Activated CD8-positive, alpha-beta memory T cell treated with anti-CD3 and anti-CD28 coated beads, Interleukin-2, amount 50 U/mL, for 4 hours (primary cell): ENCODE measurements around the gene ADAM33.

Experiments
- DNase-seq: peaks from one replicate; pipeline ENCODE4 v3.0.0-alpha.2; 2020

Gene ADAM33

DNA sequence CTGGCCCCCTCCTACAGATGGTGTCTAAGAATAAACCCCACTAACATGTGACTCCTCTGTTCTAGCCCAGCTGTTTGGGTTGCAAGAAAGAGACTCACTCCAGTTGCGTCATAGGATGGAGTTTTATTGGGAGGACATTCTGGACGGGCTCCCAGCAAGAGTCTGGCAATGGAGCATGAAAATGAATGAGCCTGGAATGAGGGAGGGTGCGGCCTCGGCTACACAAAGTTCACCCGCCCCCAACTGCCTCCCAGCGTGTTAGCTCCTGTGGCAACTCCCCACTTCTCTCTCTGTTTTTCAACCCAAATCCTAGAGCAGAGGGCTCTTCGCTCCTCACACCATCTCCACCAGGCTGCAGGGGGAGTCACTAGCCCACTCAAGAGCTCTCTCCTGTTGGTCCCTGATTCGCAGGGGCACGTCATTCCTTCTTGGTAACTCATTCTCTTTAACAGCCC lies 5.1 kb upstream of the ADAM33 start:
- no peak for DNase-seq

DNA sequence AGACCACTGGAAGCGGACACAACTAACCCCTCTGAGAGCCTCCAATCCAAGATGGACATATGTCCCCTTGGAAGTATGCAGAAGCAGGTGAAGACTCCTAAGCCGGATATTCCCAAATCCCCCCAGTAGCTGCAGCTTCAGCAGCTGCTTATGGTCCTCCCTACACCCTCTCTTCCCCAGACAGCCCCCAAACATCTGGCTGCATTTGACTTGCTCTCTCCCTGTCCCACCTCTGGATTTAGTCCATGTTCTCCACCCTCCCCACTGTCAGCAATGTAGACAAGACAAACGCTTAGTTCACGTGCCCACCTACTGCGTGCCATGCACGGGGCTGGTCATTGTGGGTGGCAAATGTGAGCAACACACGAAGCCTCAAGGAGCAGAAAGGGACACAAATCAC lies 4.6 kb upstream of the ADAM33 start:
- no peak for DNase-seq

DNA sequence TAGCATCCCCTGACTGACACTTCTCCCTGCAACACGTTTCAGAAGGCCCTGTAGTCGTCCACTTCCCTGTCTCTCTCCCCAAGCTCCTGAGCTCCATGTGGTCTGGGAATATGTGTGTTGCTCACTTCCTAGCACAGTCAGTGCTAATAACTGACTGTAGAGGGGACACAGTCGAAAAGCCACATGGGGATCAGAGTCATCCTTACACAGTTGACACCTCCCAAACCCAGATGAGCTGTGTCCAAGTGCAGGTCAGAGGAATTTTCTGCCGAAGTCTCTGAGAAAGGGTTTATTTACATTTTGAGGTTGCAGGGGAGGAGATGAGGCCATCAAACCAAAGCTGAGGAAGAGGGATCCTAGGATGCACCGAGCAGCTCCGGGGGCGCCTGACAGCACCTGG lies 3.5 kb upstream of the ADAM33 start:
- DNase-seq = no peak

DNA sequence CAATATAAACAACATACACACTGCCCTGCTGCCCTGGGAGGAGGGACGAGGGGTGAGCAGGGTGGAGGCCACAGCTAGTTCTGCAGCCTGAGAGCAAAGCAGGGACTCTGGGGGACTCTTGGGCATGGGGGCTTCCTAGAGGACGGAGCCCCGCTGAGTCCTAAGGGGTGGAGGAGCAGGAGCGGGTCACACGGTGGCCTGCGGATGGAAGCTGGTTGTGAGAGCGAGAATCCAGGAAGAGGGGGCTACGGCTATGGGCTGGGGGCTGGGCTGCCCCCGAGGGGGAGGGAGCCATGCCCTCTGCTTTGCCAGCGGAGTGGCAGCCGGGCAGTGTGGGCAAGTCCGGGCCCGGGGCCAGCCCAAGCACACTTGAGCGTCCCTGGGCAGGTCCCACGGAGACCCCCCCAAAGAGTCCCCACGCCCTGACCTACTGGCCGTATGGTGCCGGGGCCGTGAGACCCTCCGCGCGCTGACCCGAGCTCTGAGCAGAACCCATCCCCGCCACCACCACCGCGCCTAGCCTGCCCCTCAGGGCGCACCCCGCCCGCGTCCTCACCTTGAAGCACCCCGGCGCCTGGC lies 369 bp downstream of the ADAM33 start:
- no peak for DNase-seq

DNA sequence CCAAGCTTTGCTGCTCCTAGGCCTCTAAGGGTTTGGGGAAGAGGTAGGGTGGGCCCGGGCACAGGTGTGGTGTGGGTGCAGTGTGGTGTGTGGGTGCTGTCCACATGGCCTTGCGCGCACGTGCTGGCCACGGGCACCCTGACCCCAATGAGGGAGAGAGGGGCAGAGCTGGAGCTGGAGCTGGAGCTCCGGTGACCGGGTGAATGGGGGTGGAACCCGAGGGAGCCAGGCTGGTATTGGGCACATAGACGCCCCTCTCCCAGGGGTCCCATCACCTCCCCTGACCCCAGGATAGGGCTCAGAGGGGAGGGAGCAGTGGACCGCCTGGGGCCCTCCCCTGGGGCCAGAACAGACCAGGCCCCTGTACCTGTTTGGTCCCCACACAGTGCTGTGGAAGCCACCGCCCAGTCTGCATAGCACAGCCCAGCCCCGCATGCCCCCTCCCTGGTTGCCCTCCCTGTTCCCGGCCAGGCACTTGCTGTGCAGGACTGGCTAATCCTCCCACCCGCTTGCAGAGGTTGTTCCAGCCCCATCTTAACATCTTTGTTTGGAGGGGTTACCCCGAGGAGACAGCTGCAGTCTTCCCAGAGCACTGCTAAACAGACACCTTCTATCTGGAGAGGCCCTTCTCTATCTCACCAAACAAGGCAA lies 984 bp downstream of the ADAM33 start:
- DNase-seq = no peak

DNA sequence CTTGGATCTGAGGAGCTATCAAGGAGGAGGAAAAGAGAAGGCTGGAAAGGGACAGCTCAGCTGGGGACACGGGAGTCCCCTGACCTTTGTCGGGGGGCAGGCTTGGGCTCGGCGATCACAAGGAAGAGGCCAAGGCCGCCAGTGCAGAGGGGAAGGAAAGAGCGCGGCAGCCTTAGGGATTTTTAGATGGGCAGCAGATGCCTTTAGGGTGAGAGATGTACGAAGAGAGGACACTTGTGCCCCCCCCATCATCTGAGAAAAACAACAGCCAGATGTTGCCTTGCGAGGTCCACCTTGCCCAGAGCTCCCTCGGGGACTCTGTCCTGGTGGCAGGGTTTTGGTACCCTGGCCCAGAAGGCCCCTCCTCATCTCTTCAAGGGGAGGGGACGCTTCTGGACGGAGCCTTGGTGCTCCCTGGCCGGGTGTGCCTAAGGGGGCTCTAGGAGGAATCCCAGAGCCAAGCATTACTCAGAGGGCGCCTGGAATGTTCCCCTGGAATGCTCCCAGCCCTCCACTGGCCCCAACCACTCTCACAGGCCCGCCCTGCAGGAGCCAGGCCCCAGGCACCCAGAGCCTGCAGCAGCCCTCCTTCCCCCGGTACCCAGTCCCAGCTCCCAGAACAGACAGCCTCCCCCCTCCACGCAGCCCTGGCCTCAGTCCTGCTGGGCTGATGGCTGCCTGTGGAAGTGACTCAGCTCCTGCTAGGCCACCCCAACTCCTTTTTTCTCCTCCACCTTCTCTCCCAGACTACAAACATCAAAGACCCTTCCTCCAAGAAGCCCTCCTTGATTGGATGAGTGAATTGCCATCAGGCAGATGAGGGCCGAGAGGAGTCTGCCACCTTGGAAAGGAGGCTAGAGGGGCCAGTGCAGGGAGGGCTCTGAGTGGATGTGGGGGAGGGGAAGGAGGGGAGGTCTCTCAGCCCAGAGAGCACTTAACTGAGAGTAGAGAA lies 1.8 kb downstream of the ADAM33 start:
- DNase-seq = no peak

DNA sequence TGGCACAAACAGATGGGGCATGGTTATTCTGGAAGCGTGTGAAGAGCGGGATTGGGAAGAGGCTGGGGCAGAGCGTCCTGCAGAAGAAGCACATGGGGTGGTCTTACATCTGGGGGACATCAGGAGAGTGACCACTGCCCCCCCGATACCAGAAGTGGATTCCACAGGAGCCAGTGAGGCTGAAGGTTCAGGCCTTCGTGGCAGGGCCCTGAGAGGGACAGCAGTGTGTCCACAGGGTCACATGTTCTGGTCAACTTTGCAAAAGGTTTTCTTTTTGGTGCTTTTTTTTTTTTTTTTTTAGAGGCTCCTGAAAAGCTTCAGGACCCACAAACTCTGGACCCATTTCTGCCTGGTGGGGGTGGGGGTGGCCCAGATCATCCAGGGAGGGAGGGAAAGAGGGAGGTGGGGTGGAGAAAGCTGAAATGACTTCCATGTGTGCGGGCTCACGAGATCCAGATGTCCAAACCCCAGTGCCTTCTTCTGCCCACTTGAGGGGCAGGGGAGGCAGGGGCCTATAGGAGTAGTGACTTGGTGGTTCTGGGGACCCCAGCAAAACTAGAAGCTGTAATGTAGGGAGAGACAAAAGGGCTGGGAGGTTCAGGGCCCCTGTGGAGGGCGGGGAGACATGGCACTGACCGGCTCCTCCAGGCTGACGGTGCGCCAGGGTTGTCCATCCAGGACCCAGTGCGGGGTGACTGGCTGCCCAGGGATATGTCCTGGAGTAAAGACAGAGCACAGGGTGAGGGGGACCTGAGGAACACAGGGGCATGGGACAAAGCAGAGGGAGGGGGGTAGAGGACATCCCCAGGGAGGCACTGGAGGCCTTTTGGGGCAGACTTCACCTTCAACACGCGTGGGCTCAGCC lies 2.7 kb downstream of the ADAM33 start:
- DNase-seq = no peak

DNA sequence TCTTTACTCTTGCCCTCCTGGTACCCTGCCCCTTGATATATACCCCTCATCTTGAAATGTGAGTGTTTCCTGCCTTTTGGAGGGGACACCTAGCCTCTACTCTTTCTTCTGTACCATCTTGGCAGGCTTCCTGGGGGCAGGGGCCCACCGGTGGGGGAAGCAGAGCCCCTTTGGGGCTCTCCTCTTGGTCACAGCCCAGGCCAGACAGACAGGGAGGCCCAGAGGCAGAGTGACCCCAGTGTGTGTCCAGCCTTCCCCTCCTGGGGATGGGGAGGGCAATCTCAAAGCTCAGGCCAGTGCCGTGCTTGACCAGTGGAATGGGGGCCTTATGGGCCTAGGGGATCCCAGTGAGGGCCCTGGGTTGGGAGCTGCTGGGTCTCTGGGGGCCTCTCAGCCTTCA lies 3.6 kb downstream of the ADAM33 start:
- DNase-seq = no peak

DNA sequence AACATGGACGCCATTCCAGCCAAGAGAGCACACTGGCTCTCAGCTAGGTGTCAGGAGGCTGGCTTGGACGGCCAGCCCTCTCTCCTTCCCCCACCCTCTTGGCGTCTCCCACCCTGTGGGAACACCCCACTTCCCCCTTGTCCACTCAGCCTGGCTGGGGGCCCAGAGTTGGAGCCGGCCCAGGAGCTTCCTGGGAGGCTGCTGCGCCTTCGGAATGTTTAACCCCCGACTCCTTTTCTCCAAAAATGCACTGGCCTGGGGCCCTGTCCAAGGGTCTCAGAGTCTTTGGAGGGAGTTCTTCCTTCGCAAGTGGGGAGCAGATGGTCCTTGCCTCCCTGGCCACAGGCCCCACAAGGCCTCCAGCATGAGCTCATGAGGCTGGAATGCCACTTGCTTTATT lies 4.1 kb downstream of the ADAM33 start:
- no peak for DNase-seq

DNA sequence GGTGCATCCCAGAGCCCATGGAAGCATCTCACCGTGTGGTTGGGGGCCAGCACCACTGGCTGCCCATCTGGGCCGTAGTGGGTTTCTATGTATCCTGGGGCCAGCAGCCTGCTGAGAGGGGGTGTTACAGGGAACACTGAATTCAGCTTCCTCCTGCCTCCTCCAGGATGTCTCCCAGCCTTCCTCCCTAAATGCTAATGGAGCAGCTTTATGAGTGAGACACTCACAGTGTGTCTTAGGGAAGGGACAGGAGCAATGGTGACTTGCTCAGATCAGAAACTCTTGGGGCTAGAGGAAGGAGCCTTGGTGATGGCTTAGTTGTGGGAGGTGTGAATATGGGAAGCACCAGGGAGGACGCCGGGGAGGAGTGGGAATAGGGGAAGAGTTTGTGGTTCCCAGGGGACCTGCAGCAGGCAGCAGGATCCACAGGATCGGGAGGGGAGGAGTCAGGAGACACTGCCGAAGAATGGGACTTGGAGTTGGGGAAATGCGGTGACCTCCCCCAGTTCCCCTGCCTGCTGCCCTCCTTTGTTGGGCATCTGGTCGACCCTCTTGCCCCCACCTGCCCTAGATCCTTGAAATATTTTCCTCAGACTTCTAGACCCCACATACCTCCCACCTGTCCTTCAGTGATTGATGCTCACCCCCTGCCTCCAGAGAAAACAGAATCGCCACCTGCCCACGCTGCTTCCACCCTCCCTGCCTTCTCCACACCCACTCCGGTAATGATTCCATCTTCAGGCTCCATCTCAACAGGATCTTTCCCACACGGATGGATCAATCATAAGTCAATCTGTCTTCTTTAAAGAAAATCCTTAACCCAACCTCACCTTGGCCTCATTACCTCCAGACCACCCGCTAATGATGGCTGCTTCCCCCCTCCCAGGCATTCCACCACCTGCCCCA lies 6.6 kb downstream of the ADAM33 start:
- DNase-seq = no peak

DNA sequence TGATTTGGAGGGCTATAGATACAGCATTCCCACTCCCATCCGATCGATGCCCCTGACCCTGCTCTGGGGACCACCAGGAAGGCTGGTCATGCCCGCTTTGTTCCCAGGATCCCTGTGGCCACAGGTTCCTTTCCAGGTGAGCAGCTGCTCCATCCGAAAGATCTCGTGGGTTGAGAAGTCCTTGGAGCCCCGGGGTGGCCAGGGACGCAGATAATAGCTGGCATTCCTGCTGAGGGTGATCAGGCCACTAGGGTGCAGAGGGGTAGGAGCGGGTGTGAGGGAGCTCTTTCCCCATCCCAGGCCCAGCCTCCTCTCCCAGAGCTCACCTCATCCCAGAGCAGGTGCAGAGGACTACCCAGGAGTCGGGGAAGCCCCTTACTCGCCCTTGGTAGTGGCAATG lies 7.4 kb downstream of the ADAM33 start:
- no peak for DNase-seq

DNA sequence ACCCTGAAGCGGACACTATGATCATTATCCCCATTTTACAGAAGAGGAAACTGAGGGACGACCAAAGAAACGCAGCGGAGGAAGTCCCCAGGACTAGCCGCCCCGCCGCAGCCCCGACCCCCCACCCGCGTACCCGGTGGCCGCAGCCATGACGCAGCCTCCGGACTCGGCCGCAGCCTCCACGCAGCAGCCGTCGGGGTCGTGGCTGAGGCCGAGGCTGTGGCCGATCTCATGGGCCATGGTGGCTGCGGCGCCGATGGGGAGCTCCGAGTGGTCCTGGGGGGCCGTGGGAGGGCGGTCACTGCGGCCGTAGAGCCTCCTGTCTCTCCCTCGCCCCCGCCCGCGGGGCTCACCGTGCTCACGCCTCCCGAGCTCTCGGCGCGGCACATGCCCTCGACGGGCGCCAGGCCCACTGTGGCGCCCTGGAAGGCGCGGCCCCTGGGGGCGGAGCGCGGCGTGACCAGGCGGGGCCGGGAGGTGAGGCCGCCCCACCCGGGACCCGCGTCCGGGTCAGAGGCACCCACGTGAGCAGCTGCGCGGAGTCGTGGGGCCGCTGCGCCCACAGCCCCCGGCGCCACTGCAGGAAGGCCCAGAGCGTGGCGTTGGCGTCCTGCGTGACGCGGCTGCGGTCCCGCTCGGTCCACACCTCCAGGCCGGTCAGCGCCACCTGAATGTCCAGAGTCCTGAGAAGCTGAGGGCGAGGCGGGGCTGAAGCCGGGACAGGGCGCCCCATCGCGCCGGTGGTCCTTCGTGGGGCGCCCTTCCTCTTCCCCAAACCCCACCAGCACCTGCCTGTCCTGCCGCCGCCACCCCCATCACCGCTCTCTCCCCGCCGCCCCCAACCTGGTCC lies 8.4 kb downstream of the ADAM33 start:
- no peak for DNase-seq

DNA sequence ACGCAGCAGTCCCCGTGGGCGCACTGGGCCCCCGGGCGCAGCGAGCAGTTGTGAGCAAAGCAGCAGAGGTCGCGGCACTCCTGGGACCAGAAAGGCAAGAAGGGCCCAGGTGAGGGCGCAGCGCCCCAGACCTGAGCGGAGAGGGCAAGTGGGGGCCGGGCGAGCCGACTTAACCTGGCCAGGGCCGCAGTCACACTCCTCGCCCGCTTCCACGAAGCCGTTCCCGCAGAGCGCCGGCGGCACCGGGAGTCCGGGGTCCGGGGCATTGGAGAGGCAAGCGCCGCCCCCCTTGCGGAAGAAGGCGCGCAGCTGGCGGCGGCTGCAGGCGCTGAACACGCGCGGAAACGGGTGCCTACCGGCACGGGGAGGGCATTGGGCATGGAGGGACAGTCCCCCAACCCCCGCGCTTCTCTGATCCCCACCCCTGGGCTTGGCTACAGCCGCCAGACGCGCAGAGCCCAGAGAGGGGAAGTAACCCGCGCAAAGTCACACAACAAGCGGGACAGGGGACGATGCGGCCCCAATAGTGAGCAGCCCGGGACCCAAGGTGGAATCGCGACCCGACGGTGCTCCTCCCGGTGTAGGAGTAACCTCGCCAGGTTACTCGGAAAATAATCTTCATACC lies 9.2 kb downstream of the ADAM33 start:
- no peak for DNase-seq

DNA sequence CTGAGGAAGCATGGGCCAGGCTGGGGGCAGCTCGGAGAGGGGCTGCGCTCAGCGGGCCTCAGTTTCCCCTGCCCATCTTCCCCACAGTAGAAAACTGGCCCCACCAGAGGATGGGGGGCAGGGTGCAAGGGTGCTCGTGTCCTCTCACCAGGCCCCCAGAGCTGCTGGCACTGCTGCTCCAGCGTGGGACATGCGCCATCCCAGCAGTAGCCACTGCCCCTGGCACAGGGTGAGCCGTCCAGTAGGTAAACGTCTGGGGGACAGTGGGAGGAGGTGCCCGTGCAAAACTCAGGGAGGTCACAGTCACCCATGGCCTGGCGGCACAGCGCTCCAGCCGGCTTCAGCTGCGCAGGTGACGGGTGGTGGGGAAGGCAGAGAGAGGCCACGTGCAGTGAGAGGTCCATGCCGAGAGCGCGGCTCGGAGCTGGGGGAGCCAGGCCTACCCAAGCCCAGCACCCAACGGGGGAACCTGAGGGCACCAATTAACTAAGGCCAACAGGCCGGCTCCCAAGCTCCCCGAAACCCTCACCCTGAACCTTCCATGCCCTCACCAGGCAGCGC lies 9.7 kb downstream of the ADAM33 start:
- no peak for DNase-seq

DNA sequence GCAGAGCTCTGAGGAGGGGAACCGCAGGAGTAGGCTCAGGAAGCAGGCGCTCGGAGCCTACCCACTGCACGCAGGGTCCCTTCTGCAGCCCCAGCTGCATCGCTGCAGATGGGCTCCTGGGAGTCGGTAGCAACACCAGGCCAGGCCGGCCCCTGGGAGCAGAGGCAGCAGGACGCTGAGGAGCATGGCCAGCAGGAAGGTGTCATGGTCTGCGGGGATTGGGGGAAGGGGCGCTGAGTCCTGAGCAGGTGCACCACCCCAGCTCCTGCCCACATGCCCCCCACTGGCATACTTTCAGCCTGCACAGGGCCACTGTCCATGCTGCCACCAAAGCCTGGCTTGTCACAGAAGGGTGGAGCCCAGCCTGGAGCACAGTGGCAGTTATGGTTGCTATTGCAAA lies 10.9 kb downstream of the ADAM33 start:
- DNase-seq = no peak

DNA sequence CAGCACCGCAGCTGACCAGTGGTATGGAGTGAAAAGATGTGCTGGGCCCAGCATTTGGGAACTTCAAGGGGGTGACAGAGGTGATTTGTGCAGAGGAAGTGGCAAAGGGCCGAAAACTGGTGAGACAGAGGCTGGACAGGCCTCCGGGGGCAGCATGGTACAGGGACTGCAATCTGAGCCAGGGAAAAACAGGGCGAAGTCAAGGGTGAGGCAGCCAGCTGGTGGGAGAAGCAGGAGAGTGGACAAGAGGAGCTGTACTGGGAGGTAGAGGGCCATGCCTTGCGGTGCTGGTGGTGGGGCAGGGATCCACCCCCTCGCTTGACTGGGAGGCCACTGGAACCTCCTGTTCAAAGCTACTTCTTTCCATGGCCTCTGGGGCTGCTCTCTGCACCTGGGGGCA lies 11.3 kb downstream of the ADAM33 start:
- DNase-seq = no peak

DNA sequence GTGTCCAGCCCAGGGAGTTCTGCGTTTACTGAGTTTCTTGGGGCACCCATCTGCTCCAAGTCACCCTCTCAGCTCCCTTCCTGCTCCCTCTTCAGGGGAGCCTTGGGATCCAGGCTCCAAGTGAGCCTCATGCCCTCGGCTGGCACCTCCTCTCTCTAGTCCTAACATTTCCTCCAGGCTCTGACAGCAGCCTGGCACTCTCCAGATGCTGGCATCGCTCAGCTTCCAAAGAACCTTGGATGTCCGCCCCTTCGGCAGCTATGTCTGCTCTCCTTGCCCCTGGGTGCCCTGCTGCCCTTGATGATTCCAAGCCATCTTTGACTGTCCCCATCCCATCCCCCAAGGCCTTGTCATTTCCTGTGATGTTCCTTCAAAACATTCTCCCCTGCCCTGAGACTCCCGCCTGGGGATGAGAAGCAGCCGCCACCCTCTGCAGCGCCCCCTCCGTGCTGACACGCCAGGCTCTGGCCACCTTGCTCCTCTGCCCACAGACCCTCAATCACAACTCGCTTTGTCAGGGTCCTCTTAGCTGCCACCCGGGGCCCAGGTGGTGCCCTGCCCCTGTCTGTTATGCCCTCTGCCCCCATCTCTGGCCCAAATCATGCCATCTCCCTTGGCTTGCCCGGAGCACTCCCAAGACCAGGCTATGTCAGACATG lies 12.0 kb downstream of the ADAM33 start:
- no peak for DNase-seq

DNA sequence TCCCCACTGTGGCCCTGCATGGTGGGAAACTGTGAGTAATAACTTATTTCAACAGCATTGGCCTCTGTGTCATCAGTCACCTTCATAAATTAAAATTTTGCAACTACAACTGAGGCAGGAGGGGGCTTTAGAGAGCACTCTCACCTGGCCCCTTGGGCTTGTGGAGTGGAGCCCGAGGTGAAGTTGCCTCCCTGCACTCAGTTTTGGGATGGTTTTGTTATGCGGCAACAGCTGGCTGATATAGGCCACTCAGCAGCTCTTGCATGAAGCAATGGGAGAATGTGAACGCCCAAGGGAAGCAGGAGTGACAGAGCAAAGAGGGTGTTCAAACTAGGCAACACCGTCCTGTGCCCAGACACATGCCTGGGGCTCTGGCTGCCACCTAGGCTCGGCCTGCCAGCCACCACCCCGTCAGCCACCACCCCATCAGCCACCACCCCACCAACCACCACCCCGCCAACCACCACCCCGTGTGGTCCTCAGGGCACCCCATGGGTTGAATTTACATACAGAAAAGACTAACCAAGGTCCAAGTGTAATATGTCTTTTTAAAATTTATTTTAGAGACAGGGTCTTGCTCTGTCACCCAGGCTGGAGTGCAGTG lies 14.3 kb downstream of the ADAM33 start:
- DNase-seq = no peak

DNA sequence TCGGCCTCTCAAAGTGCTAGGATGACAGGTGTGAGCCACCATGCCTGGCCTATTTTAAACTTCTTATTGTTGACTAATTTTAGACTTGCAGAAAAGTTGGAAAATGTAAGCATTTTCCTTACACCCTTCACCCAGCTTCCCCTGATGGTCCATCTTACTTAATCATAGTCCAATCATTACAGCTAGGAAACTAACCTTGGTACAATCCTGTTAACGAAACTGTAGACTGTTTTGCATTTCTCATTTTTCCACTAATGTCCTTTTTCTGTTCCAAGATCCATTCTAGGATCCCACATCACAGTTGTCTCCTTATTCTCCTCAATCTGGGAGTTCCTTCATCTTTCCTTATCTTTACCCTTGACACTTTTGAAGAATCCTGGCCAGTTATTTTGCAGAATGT lies 18.0 kb downstream of the ADAM33 start:
- DNase-seq = no peak
